Measurements from ENCODE around the gene PTPRN.

GRCh38 chr2:219350710-219351221, 41.6 kb upstream of the PTPRN start:
- TF ChIP-seq, protein P1, sequence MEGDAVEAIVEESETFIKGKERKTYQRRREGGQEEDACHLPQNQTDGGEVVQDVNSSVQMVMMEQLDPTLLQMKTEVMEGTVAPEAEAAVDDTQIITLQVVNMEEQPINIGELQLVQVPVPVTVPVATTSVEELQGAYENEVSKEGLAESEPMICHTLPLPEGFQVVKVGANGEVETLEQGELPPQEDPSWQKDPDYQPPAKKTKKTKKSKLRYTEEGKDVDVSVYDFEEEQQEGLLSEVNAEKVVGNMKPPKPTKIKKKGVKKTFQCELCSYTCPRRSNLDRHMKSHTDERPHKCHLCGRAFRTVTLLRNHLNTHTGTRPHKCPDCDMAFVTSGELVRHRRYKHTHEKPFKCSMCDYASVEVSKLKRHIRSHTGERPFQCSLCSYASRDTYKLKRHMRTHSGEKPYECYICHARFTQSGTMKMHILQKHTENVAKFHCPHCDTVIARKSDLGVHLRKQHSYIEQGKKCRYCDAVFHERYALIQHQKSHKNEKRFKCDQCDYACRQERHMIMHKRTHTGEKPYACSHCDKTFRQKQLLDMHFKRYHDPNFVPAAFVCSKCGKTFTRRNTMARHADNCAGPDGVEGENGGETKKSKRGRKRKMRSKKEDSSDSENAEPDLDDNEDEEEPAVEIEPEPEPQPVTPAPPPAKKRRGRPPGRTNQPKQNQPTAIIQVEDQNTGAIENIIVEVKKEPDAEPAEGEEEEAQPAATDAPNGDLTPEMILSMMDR (IDR thresholded peaks at IDR 0.05; ENCODE audit: low read length) = no peak
- TF ChIP-seq EZH2 (IDR thresholded peaks at IDR 0.05; ENCODE audit: borderline replicate concordance, low read length) = no peak
